Hypothalamus (tissue), 51 donors: ENCODE data around the gene ENOX1.

Source experiments
- DNase-seq, 51 donors: peaks; one replicate each; lab custom pipeline; 2025; lab: John Stamatoyannopoulos, UW

The ENOX1 gene

GRCh38 chr13:43558326-43558725 is 228.4 kb downstream of the ENOX1 start:
- no peak for DNase-seq

GRCh38 chr13:43555667-43556066 is 231.1 kb downstream of the ENOX1 start:
- DNase-seq: no peak

GRCh38 chr13:43551897-43552456 is 234.8 kb downstream of the ENOX1 start:
- no peak for DNase-seq

- DNase-seq: no peak
Observed at GRCh38 chr13:43546816-43547215, 240.0 kb downstream of the ENOX1 start.

GRCh38 chr13:43546251-43546650 is 240.5 kb downstream of the ENOX1 start:
- peak in 1 of 51 donors; percentile 28 for DNase-seq

GRCh38 chr13:43545317-43545874 is 241.4 kb downstream of the ENOX1 start:
- no peak for DNase-seq

- no peak for DNase-seq
Observed at GRCh38 chr13:43544631-43545030, 242.1 kb downstream of the ENOX1 start.

GRCh38 chr13:43544011-43544410 is 242.8 kb downstream of the ENOX1 start:
- DNase-seq: no peak

- DNase-seq: no peak
Observed at GRCh38 chr13:43543331-43543730, 243.4 kb downstream of the ENOX1 start.

- no peak for DNase-seq
Observed at GRCh38 chr13:43537124-43537523, 249.6 kb downstream of the ENOX1 start.

GRCh38 chr13:43529796-43530195 is 257.0 kb downstream of the ENOX1 start:
- no peak for DNase-seq

GRCh38 chr13:43528992-43529391 is 257.8 kb downstream of the ENOX1 start:
- no peak for DNase-seq

- DNase-seq: no peak
Observed at GRCh38 chr13:43522788-43523187, 264.0 kb downstream of the ENOX1 start.

GRCh38 chr13:43520351-43520750 is 266.4 kb downstream of the ENOX1 start:
- no peak for DNase-seq

GRCh38 chr13:43518833-43519232 is 267.9 kb downstream of the ENOX1 start:
- no peak for DNase-seq

GRCh38 chr13:43516401-43516833 is 270.4 kb downstream of the ENOX1 start:
- no peak for DNase-seq

- DNase-seq: no peak
Observed at GRCh38 chr13:43515531-43515930, 271.2 kb downstream of the ENOX1 start.

- DNase-seq: no peak
Observed at GRCh38 chr13:43514311-43514710, 272.5 kb downstream of the ENOX1 start.

GRCh38 chr13:43512221-43512620 is 274.6 kb downstream of the ENOX1 start:
- DNase-seq: no peak

- no peak for DNase-seq
Observed at GRCh38 chr13:43510956-43511901, 275.5 kb downstream of the ENOX1 start.

GRCh38 chr13:43495732-43496131 is 291.0 kb downstream of the ENOX1 start:
- DNase-seq: no peak

- no peak for DNase-seq
Observed at GRCh38 chr13:43494206-43494605, 292.6 kb downstream of the ENOX1 start.
